Breast epithelium (tissue), 3 donors: ENCODE results near the gene DIP2A.

Experiments used
- CTCF ChIP-seq, 3 donors: fragments of 450-650 bp; IDR thresholded peaks; one replicate each; pipeline ENCODE4 v1.5.1; 2016 to 2017; ENCODE audit warnings: antibody characterized with exemption in 3 of 3, mild to moderate bottlenecking in 3 of 3, moderate library complexity in 3 of 3
- POLR2A ChIP-seq: fragments of 450-650 bp; IDR thresholded peaks from one replicate; pipeline ENCODE4 v1.6.1; 2016; ENCODE audit warnings: antibody characterized with exemption, mild to moderate bottlenecking, moderate library complexity
- POLR2AphosphoS5 ChIP-seq, 3 donors: sonication (generic); formaldehyde crosslinking; IDR thresholded peaks; one replicate each; pipeline ENCODE4 v1.6.1; 2017; ENCODE audit warnings: antibody characterized with exemption in 3 of 3

DNA sequence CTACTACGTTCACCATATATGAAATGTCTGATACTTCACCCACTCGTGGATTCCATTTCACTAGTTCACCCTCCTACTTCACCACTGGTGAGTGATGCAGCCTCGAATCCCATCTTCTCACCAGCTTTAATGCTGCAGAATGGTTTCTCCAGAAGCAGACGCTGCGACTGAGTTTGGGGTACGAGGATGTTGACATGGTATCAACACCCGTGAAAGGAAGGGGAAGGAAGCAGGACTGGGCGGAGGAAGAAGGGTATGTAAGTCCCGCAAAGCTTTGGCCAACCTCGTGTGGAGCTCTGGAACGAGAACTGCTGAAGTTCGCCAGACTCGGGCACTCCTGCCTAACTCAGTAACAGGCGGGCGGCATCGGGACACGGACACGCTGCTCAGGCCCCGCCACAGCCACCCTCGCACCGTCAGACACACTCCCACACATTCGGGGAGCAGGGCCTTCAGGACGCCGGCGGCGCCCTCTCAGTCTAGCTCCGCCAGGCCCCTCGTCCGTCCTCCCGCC, 833 bp upstream of the DIP2A start:
- TF ChIP-seq CTCF (IDR thresholded peaks at IDR 0.05) = no peak
- TF ChIP-seq POLR2AphosphoS5 (IDR thresholded peaks at IDR 0.05) = no peak
- TF ChIP-seq POLR2A = no peak
